ENCODE data around the gene FZD7.

DNA sequence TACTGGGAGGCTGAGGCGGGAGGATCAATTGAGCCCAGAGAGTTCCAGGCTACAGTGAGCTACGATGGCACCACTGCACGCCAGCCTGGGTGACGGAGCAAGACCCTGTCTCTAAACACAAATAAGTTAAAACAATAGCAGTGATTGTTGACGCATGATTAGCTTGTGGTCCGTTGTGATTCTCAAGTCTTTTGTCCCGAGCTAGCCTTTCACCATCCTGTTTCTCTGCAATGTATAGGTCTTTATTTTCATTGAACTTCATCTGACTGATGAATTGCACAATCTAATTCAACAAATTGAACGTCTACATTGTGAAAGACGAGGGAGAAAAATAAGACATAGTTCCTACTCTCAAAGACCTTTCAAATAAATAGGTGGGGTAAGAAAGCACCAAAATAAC lies 8.8 kb upstream of the FZD7 start:
- TF ChIP-seq, protein P1, sequence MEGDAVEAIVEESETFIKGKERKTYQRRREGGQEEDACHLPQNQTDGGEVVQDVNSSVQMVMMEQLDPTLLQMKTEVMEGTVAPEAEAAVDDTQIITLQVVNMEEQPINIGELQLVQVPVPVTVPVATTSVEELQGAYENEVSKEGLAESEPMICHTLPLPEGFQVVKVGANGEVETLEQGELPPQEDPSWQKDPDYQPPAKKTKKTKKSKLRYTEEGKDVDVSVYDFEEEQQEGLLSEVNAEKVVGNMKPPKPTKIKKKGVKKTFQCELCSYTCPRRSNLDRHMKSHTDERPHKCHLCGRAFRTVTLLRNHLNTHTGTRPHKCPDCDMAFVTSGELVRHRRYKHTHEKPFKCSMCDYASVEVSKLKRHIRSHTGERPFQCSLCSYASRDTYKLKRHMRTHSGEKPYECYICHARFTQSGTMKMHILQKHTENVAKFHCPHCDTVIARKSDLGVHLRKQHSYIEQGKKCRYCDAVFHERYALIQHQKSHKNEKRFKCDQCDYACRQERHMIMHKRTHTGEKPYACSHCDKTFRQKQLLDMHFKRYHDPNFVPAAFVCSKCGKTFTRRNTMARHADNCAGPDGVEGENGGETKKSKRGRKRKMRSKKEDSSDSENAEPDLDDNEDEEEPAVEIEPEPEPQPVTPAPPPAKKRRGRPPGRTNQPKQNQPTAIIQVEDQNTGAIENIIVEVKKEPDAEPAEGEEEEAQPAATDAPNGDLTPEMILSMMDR (IDR thresholded peaks at IDR 0.05): no peak
- no peak for TF ChIP-seq EZH2 (IDR thresholded peaks at IDR 0.05; ENCODE audit: borderline replicate concordance, insufficient read depth, low read depth, low read length, poor library complexity, severe bottlenecking)

Measured in B cell (primary cell).